GM18951 (cell line): Measurements from ENCODE around the gene DIAPH2.

Experiments used
- POLR2A ChIP-seq: IDR thresholded peaks from 4 replicates; pipeline ENCODE4 v1.6.1; 2011; ENCODE audit warnings: mild to moderate bottlenecking; ENCODE audit not compliant: insufficient read length, insufficient read depth; ENCODE audit errors: extremely low read depth
- in situ Hi-C: fragments of 300-500 bp; cut with MboI; formaldehyde crosslinking; loops from one replicate; pipeline ENCODE4 v1.12.0; 2022; ENCODE audit warnings: low sequenced_read_pairs, mixed read lengths, inconsistent platforms; ENCODE audit not compliant: unreplicated experiment

The DIAPH2 gene

DNA sequence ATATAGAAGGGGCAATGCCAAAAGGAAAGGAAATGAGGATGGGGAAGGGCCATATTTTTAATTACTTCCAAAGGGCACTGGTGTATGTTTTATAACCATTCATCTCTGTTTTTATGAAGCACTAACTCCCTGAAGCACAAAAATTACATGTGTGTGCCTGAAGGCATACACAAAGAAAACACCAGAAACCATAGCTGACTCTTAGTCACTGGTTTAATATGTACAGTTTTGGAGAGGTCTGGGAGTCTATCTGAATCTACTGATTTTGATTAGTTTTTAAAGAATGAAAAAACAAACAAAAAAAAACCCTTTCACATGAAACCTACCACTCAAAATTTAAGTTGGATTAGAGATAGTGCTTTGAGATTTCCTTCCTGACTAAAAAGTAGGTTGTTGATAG, 637.8 kb downstream of the DIAPH2 start:
- in situ Hi-C loops, result no loop called here
- no peak for TF ChIP-seq POLR2A

DNA sequence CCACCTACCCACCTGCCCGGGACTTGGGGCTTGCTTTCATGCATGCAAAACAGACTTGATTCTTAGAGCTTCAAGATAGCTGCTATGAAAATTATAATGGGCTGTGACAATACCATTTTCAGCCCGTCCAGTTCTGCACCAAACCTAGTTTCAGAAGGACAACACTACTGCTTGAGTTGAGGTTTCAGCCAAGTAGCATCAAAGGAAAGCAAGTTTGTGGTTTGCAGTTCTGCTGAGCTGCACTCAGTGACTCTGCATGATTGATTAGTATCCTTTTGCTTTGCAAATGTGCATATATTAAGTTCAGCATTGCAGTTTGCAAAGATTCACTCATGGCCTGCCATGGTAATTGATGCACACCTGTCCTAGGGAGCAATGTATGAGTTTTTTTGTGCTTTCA, 641.8 kb downstream of the DIAPH2 start:
- in situ Hi-C loops, result no loop called here
- TF ChIP-seq POLR2A, result no peak

DNA sequence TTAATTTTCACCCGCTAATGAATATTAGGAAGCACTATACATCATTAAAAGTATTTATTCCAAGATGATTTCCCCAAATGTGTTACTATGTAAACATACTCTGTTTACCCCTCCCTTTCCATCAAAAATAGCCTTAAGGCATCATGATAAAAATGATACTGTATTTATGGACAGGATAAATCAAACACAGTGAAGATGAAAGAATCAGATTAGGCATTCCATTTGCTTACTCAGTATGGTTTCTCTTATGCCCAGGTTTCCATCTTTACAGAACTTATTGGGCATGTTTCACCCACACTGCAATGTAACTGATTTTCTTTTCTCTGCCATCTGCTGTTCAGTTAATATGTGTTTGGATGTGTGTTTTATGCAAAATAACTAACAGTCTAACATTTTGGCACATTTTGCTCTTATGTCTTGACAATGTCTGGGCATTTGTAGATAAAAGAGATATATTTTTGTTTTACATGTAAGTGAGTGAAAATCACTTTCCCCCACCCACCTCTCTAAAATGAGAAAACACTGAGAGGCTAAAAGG, 644.3 kb downstream of the DIAPH2 start:
- no peak for TF ChIP-seq POLR2A
- in situ Hi-C loops, result no loop called here

DNA sequence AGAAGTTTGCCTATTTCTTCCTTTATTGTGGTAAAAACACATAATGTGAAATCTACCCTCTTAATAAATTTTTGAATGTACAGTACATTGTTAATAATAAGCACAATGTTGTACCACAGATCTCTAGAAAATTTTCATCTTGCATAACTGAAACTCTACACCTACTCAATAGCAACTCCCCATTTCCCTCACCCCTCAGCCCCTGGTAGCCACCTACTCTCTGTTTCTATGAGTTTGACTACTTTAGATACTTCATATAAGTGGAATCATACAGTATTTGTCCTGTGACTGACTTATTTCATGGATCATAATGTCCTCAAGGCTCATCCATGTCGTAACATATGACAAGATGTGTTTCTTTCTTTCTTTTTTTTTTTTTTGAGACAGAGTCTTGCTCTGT, 645.5 kb downstream of the DIAPH2 start:
- no peak for TF ChIP-seq POLR2A
- in situ Hi-C loops, result no loop called here

DNA sequence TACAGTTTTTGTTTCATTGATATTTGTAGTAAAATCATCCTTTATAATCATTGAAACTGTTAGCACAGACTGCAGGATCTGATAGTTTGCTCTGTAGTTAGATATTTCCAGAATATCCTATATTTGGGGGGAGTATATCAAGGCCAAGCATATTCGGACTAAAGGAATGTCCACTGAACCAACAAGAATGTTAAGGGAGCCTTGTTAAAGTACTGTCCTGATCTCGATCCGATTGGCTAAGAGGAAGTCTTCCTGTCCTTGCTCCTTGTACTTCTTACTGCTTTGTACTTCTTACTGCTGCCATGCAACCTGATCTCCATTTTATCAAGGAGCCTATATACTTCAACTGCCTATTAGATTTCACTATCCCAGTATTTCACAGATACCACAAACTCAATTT, 648.3 kb downstream of the DIAPH2 start:
- TF ChIP-seq POLR2A, result no peak
- in situ Hi-C loops, result no loop called here

DNA sequence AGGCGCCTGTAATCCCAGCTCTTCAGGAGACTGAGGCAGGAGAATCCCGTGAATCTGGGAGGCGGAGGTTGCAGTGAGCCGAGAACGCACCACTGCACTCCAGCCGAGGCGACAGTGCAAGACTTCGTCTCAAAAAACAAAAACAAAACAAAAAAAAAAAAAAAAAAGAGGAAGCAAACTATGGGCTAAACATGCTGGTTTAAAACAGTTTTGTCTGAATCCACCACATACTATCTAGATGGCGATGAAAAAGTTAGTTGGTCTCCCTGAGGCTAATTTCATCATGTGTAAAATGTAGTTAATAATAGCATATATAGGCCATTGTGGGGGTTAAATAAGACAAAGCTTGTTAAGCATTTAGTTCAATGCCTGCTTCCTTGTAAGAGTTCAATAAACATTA, 650.2 kb downstream of the DIAPH2 start:
- no peak for TF ChIP-seq POLR2A
- in situ Hi-C loops, result no loop called here

DNA sequence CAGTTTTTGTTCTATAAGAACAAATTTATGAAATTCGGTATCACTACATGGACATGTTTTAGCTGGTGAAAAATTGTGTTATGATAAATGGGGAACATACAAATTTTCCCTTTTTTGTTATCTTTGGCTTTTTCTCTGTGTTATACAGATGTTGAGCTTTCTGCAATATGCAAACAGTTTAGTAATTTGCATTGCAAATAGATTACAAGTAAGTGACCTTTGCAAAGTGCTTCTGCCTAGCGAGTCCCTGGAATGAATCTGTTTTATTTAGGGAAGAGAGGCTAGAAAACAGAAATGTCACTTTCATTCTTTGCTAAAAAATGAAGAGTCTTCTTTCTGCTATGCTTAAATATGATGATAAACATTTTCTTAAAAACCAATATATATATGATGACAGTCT, 660.1 kb downstream of the DIAPH2 start:
- in situ Hi-C loops, result no loop called here
- TF ChIP-seq POLR2A, result no peak

DNA sequence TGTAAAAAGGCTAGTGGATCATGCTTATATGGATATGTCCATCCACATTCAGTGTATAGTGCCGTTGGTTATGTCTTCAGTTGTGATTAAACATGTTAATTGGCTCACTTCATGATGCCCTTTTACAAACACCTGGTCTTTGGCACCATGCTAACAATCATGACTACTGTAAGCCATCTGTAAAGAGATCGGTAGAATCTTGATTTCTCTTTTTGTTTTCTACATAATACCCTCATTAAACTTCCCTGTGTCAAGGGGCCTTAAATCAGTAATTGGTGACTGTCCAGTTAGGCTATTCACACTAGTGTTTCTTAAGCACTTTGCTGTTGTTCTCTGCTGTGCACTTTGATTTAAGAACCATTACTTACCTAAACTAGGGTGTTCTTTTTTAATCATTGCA, 674.3 kb downstream of the DIAPH2 start:
- in situ Hi-C loops, result no loop called here
- TF ChIP-seq POLR2A, result no peak

DNA sequence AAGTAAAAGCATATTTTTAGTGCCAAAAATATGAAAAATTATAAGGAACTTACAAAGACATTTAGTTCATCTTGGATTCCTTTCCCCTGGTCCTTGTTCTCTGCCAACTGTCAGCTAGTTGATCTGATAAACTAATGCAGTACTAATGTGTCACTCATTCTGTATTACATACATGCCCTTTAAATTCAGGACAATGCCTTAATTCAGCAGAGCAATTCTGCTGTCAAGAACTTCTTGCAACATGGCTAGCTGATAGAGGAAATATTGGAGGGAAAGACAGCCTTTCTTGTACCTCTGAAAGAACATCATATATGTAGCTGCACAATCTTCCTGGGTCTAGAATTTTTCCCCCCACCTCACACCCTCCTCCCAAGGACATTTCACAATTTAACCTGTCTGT, 679.2 kb downstream of the DIAPH2 start:
- TF ChIP-seq POLR2A, result no peak
- in situ Hi-C loops, result no loop called here

DNA sequence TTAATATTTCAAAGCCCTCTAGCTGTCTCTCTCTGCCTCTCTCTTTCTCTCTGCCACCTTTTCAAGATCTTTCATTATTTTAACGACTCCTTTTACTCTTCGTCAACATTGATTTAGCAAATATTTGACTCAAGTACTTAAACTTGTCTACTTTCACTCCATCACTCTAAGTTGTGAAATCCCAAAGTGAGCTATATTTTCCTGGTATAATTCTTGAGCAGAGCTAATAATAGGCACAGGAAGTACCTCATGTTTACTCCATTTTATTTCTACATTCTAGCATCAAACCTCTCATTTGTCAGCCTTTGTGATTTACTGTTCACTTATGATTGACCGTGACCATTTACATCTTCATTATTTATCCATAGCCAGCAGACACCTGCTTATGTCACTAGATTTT, 681.6 kb downstream of the DIAPH2 start:
- no peak for TF ChIP-seq POLR2A

DNA sequence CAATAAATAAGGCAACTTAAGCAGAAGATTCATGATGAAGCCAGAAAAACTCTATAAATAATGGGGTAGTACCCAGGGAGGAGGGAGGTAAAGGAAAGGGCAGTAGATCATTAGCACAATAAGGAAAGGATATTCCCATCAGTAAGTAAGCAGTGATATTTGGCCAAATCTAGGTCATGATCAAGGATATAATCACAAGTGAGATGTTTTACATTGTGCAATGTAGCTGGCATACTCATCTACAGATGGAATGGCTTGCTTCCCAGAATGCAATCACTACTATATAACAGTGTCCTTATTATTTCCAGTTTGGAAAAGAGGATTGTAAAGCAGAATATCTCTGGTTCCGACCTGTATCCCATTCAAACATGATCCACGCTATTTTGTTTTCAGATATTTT, 682.5 kb downstream of the DIAPH2 start:
- TF ChIP-seq POLR2A, result no peak
- in situ Hi-C loops, result no loop called here

More for the DNA sequence above, 681.6 kb downstream of the DIAPH2 start:
- in situ Hi-C loops, result no loop called here

DNA sequence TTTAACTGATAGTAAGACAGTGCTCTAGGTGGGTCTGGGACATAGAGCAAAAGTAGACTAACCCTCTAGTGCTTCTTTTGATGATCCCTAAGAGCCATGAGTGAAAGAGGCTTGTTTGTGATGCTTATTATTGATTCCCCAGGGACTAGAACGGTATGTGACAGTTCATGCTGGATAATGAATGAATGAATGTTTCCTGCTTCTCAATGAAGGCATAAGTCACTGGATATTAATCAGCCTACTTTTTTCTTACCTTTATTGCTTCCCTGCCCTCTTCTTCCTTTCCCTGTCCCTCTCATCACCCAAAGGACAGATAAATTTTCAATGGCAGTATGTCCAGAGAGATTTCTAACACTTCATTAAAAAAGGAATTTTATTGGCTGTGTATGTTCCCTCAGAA, 685.3 kb downstream of the DIAPH2 start:
- TF ChIP-seq POLR2A, result no peak
- in situ Hi-C loops, result no loop called here

DNA sequence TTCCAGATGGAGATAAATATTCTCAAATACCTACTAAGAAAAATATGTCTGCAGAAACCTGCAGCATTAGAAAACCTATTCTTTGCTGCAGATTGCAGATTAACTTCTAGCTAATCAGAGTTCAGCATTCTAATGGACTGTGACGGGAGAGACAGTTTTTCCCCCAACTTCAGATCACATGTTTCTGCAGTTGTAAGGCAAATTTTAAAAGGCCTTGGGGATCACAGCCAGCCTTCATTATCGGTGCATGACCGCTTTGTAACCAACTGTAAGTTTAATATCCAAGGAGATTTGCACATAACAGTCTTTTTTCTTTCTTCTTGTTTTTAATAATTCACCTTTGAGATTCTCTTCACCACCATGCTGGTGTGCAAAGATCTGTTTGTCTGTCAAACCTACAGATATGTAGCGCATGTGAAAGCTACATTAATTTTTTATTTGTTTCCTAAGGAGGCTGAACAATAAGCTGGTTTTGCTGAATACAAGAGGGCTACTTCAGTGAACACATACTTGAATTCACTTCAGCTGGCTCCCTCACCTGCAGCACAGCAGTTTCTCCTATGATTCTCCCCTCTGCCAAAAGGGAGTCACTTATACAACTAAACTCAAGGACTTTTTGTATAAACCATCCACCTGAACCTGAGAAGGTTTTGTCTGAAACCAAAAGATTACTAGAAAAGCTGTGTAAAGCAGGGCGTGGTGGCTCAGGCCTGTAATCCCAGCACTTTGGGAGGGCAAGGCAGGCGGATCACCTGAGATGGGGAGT, 687.5 kb downstream of the DIAPH2 start:
- TF ChIP-seq POLR2A, result no peak
- in situ Hi-C loops, result no loop called here

DNA sequence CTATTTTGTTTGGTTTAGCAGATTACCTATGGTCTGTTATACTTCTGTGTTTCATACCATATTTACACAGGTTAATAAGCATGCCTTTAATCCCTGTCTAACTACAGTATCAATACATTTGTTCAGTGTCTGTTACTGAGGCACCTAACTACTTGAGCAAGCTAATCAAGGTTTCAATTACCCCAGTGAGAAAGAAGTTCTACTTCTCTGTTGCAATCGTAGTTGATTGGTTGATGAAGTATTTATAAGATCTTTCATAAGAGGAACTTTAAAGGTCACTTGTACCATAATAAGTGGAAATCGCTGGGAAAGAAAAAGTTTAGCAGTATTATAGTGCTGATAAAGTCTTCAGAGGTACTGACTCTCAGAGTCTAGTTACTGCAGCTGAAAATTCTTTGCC, 689.6 kb downstream of the DIAPH2 start:
- in situ Hi-C loops, result no loop called here
- TF ChIP-seq POLR2A, result no peak
